Vagina (tissue), 2 donors: ENCODE measurements around the gene LKAAEAR1.

Experiments used
- POLR2A ChIP-seq, 2 donors: fragments of 450-650 bp; IDR thresholded peaks; one replicate each; pipeline ENCODE4 v1.6.1; 2017; ENCODE audit warnings: antibody characterized with exemption in 2 of 2, mild to moderate bottlenecking in 2 of 2, moderate library complexity in 2 of 2
- TF ChIP-seq, protein P1 (sequence below), 3 experiments: fragments of 450-650 bp in 2 of 3; fragments of 200-600 bp in 1 of 3; sonication (generic) in 1 of 3; IDR thresholded peaks; one replicate each; pipeline ENCODE4 v1.5.1; 2017 to 2019; ENCODE audit warnings: antibody characterized with exemption in 3 of 3, mild to moderate bottlenecking in 2 of 3, moderate library complexity in 2 of 3

DNA sequence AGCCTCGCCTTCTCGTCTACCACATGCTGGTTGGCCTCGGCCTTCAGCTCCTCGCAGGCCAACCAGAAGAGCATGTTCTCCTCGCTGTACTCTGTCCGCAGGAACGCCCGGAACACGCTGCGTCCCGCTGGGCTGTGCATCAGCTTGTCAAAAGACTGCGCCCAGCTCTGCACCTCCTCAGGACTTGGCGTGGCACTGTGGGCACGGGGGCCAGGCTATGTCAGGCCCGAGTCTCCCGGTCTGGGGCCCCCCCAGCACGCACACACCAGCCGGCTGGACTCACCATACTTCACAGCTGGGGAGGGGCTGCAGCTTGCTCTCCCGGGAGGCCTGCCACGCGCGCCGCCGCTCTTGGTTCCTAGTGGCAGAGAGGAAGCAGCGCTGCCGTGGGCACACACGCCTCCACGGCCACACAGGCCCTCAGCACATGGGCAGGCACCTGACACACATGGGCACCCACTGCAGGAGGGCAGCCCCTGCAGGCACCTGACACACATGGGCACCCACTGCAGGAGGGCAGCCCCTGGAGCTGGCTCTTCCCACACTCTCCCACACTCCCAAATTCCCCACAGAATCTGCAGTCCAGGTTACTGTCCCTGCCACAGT is 9.9 kb downstream of the LKAAEAR1 start:
- TF ChIP-seq, protein P1, sequence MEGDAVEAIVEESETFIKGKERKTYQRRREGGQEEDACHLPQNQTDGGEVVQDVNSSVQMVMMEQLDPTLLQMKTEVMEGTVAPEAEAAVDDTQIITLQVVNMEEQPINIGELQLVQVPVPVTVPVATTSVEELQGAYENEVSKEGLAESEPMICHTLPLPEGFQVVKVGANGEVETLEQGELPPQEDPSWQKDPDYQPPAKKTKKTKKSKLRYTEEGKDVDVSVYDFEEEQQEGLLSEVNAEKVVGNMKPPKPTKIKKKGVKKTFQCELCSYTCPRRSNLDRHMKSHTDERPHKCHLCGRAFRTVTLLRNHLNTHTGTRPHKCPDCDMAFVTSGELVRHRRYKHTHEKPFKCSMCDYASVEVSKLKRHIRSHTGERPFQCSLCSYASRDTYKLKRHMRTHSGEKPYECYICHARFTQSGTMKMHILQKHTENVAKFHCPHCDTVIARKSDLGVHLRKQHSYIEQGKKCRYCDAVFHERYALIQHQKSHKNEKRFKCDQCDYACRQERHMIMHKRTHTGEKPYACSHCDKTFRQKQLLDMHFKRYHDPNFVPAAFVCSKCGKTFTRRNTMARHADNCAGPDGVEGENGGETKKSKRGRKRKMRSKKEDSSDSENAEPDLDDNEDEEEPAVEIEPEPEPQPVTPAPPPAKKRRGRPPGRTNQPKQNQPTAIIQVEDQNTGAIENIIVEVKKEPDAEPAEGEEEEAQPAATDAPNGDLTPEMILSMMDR (IDR thresholded peaks at IDR 0.05) = no peak
- no peak for TF ChIP-seq POLR2A (IDR thresholded peaks at IDR 0.05)
